ENCODE data around the gene ALDH3A1. TPM values are rescaled to one million over a fixed set of nuclear protein-coding genes. Genes with fewer than 3 reads are reported as not detected.

The ALDH3A1 gene
- total and polyA plus RNA-seq, 8 donors, result 5.8 to 689 (median 145) TPM

- intact Hi-C loops (cut with DNase I; ENCODE audit: low total_unique reads), result no loop called here
- Histone ChIP-seq H3K4me3 (no peak overlapping the region), H3K27me3 (no peaks in the 10 kb centered on the region), H3K9me3 (no peaks in the 10 kb centered on the region), H3K27ac (no peak overlapping the region), H3K36me3 (peaks cover 0 to 25% (median 10%) of the 10 kb centered on the region in 4 donors), H3K4me1 (peaks cover 0 to 12% (median 5%) of the 10 kb centered on the region in 4 donors)
- DNase-seq, result no peak
- 86 to 92% (median 89%) methylated on average over 23 to 26 of the region's 26 CpGs for WGBS, 5 donors
- TF ChIP-seq EP300 (IDR thresholded peaks at IDR 0.05) (no peak), POLR2AphosphoS5 (IDR thresholded peaks at IDR 0.05) (peak in 1 of 3 donors; percentile 0)
These were observed 8.6 kb downstream of the ALDH3A1 start for GRCh38 chr17:19739241-19740201.

DNA sequence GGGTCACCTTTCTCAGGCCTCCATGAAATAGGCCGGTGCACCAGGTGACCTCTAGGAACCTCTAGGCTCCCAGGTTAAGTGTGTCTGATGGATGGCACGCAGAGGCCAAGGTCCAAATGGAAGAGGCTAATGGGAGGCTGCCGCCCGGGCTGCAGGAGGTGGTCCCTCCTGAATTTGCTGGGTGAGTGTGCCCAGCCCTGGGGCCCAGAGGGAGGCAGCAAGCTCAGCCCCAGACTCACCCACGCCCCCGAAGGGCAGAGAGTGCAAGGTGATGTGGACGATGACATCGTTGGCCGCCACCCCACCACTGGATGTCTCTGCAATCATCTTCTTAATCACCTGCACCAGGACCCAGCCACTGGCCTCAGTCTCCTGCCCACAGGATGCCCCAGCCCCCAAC lies 9.3 kb downstream of the ALDH3A1 start:
- H3K36me3 ChIP-seq, result peaks cover 0 to 25% (median 10%) of the 10 kb centered on the region in 4 donors
- intact Hi-C loops (cut with DNase I; ENCODE audit: low total_unique reads), result no loop called here

GRCh38 chr17:19738073-19738449 lies 10.0 kb downstream of the ALDH3A1 start:
- H3K27me3 ChIP-seq, result no peaks in the 10 kb centered on the region
- TF ChIP-seq POLR2AphosphoS5 (IDR thresholded peaks at IDR 0.05), result no peak
- TF ChIP-seq EP300 (IDR thresholded peaks at IDR 0.05), result no peak
- TF ChIP-seq POLR2A (IDR thresholded peaks at IDR 0.05), result no peak
- TF ChIP-seq, protein P1, sequence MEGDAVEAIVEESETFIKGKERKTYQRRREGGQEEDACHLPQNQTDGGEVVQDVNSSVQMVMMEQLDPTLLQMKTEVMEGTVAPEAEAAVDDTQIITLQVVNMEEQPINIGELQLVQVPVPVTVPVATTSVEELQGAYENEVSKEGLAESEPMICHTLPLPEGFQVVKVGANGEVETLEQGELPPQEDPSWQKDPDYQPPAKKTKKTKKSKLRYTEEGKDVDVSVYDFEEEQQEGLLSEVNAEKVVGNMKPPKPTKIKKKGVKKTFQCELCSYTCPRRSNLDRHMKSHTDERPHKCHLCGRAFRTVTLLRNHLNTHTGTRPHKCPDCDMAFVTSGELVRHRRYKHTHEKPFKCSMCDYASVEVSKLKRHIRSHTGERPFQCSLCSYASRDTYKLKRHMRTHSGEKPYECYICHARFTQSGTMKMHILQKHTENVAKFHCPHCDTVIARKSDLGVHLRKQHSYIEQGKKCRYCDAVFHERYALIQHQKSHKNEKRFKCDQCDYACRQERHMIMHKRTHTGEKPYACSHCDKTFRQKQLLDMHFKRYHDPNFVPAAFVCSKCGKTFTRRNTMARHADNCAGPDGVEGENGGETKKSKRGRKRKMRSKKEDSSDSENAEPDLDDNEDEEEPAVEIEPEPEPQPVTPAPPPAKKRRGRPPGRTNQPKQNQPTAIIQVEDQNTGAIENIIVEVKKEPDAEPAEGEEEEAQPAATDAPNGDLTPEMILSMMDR (IDR thresholded peaks at IDR 0.05), result no peak

More for the DNA sequence above, 9.3 kb downstream of the ALDH3A1 start:
- TF ChIP-seq, protein P1 (IDR thresholded peaks at IDR 0.05), result no peak
- TF ChIP-seq POLR2A (IDR thresholded peaks at IDR 0.05) (no peak), EP300 (IDR thresholded peaks at IDR 0.05) (no peak), POLR2AphosphoS5 (IDR thresholded peaks at IDR 0.05) (no peak)
- 91 to 98% (median 94%) methylated on average over 6 to 9 of the region's 9 CpGs for WGBS, 5 donors
- H3K9me3 ChIP-seq, result no peaks in the 10 kb centered on the region
- peaks cover 0 to 9% (median 4%) of the 10 kb centered on the region in 4 donors for H3K4me1 ChIP-seq
- no peaks in the 10 kb centered on the region for H3K27me3 ChIP-seq
- no peak overlapping the region for H3K4me3 ChIP-seq
- H3K27ac ChIP-seq, result no peak overlapping the region
- DNase-seq, result no peak

GRCh38 chr17:19737305-19738072 lies 10.6 kb downstream of the ALDH3A1 start:
- DNase-seq, result no peak
- H3K27ac ChIP-seq, result no peak overlapping the region
- TF ChIP-seq, protein P1 (IDR thresholded peaks at IDR 0.05), result no peak
- no peak for TF ChIP-seq POLR2AphosphoS5 (IDR thresholded peaks at IDR 0.05)
- no peak for TF ChIP-seq POLR2A (IDR thresholded peaks at IDR 0.05)
- TF ChIP-seq EP300 (IDR thresholded peaks at IDR 0.05), result no peak
- no peaks in the 10 kb centered on the region for H3K9me3 ChIP-seq
- no peaks in the 10 kb centered on the region for H3K27me3 ChIP-seq
- H3K4me3 ChIP-seq, result no peak overlapping the region
- intact Hi-C loops (cut with DNase I; ENCODE audit: low total_unique reads), result no loop called here
- 79 to 87% (median 82%) methylated on average over 10 to 15 of the region's 15 CpGs for WGBS, 5 donors
- peaks cover 0 to 10% (median 4%) of the 10 kb centered on the region in 4 donors for H3K4me1 ChIP-seq
- H3K36me3 ChIP-seq, result peaks cover 0 to 25% (median 10%) of the 10 kb centered on the region in 4 donors

More at GRCh38 chr17:19738073-19738449, 10.0 kb downstream of the ALDH3A1 start:
- H3K9me3 ChIP-seq, result no peaks in the 10 kb centered on the region
- H3K4me1 ChIP-seq, result peaks cover 0 to 10% (median 4%) of the 10 kb centered on the region in 4 donors
- no peak overlapping the region for H3K4me3 ChIP-seq
- H3K27ac ChIP-seq, result no peak overlapping the region
- WGBS, 5 donors, result 93 to 98% (median 96%) methylated on average over 5 to 14 of the region's 14 CpGs
- DNase-seq, result no peak
- H3K36me3 ChIP-seq, result peaks cover 0 to 25% (median 10%) of the 10 kb centered on the region in 4 donors
- intact Hi-C loops (cut with DNase I; ENCODE audit: low total_unique reads), result no loop called here

All from stomach (tissue), 9 donors.